ENCODE results near the gene VASN.

- TF ChIP-seq POLR2A (IDR thresholded peaks at IDR 0.05), result no peak
- TF ChIP-seq CTCF (IDR thresholded peaks at IDR 0.05), result no peak
Observed at GRCh38 chr16:4327386-4328045, 44.1 kb upstream of the VASN start.
